ENCODE data around the gene KLF3. TPM values are rescaled to one million over a fixed set of nuclear protein-coding genes. Genes with fewer than 3 reads are reported as not detected.

The KLF3 gene
- total RNA-seq, 4 donors from 2014 or later, result 131 to 224 (median 142) TPM

GRCh38 chr4:38745881-38746280, 81.9 kb downstream of the KLF3 start:
- DNase-seq (ENCODE audit: low spot score in 2 of 2), result no peak
- no peak overlapping the region for H3K4me3 ChIP-seq (ENCODE audit: low read depth, poor library complexity, severe bottlenecking)
- intact Hi-C loops (cut with DNase I; ENCODE audit: low total_unique reads), result no loop called here
- WGBS, 2 donors, result 90 to 96% methylated on average over 5 of the region's 5 CpGs
- TF ChIP-seq POLR2A (IDR thresholded peaks at IDR 0.05) (no peak), CTCF (IDR thresholded peaks at IDR 0.05) (no peak)

DNA sequence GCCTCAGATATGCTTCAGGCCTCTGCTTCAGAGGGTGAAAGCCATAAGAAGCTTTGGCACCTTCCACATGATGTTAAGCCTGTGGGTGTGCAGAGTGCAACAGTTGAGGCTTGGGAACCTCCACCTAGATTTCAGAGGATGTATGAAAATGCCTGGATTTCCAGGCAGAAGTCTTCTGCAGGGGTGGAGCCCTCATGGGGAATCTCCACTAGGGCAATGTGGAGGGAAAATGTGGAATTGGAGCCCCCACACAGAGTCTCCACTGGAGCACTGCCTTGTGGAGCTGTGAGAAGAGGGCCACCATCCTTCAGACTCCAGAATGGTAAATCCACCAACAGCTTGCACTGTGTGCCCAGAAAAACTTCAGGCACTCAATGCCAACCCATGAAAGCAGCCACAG, 83.6 kb downstream of the KLF3 start:
- DNase-seq (ENCODE audit: low spot score in 2 of 2), result peak in 1 of 2 donors; percentile 46
- intact Hi-C loops (cut with DNase I; ENCODE audit: low total_unique reads), result no loop called here
- TF ChIP-seq POLR2A (IDR thresholded peaks at IDR 0.05) (no peak), CTCF (IDR thresholded peaks at IDR 0.05) (no peak)

DNA sequence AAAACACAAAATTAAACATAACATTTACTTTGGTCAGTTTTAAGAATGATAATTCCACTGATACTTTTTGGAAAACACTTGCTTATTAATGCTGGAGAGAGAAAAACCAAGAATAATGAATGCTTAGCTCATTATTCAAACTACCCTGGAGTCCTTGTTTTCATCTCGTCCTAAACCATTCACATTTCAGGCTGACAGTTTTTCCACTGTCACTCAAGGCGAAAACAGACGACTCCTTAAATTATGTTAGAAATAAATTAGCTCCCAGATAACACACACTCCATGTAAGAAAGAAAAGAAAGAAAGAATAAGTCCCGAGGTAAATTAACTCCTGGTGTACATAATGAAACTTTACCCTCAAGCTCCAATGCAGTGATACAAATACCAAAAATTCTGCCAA, 85.3 kb downstream of the KLF3 start:
- TF ChIP-seq CTCF (IDR thresholded peaks at IDR 0.05) (no peak), POLR2A (IDR thresholded peaks at IDR 0.05) (no peak)
- DNase-seq (ENCODE audit: low spot score in 2 of 2), result no peak
- intact Hi-C loops (cut with DNase I; ENCODE audit: low total_unique reads), result no loop called here
- H3K4me3 ChIP-seq (ENCODE audit: low read depth, poor library complexity, severe bottlenecking), result no peak overlapping the region
- 79 to 81% methylated on average over 4 of the region's 4 CpGs for WGBS, 2 donors

More for the DNA sequence above, 83.6 kb downstream of the KLF3 start:
- H3K4me3 ChIP-seq (ENCODE audit: low read depth, poor library complexity, severe bottlenecking), result no peak overlapping the region

Other genes with a start within 250 kb of the KLF3 start
- 1 to 10 TPM in 1 of 4 donors, under 1 TPM in 2, not detected in 1; 0.06 to 1.4 (median 0.21) TPM for gene TLR10, start 118.8 kb downstream of the KLF3 start, total RNA-seq
- 10 to 100 TPM in 2 of 4 donors, 1 to 10 TPM in 2; 4.4 to 10.9 (median 7.3) TPM for gene TLR1, start 140.6 kb downstream of the KLF3 start, total RNA-seq
- 1 to 10 TPM; 1.1 to 4.0 (median 2.2) TPM for gene TLR6, start 192.6 kb downstream of the KLF3 start, total RNA-seq
- 10 to 100 TPM; 49.8 to 71.0 (median 54.6) TPM for gene FAM114A1, start 203.6 kb downstream of the KLF3 start, total RNA-seq